HuH-7.5 (cell line): Measurements from ENCODE around the gene RHEB.

Experiments
- DNase-seq: peaks from one replicate; pipeline ENCODE4 v3.0.0; 2011; ENCODE audit warnings: low spot score

Gene RHEB

DNA sequence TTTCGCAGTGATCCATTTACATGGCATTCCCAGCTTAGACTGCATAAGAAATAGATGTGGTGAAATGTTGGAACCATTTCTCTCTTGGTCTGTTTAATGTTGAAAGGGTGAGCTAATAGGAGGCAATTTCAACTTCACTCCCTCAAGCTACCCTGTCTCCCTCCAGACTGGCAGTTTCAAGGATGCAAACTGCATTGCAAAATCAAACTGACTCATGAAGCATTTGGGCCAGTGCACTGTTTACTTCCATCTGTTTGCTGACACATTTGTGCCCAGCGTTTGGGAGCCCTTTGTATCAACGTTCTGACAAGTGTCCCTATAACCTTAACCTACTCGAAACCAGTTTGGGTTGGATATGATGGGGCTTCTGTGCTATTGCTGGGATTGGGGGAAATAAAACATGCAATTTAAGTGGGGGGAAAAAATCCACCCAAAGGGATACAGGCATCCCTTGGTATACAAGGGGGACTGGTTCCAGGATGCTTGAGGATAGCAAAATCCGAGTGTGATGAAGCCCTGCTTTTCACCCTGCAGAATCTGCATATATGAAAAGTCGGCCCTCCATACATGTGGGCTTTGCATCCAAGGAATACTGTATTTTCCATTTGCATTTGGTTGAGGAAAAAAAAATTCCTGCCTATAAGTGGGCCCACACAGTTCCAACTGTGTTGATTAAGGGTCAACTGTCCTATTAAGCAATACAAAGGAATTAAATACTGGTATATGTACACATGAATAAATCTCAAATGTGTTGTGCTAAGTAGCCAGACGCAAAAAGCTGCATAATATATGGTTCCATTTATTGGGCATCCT is 15.6 kb downstream of the RHEB start:
- no peak for DNase-seq

DNA sequence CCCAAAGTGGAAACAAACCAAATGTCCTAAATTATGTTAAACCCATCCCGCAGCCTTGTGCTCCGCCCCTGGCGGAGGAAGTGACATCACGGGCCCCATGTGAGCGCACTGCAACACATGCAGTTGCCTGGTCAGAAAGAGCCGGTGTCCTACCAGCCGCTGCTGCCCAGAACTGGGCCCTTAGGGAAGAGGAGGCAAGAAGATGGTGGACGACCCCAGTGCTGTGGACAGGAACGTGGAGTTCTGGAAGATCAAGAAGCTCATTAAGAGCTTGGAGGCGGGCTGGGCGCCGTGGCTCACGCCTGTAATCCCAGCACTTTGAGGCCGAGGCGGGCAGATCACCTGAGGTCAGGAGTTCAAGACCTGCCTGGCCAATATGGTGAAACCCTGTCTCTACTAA is 18.0 kb downstream of the RHEB start:
- DNase-seq = no peak

DNA sequence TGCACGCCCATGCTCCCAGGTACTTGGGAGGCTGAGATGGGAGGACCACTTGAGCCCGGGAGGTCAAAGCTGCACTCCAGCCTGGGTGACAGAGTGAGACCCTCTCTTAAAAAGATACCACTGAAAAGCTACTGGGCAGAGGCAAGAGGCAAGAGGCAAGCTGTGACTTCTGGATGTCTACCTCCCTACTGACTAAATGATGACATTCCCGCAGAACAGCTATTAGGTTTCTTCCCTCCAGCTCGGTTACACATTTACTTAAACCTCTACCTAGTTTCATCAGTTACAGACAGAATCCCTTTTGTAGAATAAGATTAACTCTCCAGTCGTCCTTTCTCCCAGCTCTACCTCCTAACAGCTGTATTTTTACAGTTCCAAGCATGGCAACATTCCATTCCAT is 21.2 kb downstream of the RHEB start:
- DNase-seq = no peak

DNA sequence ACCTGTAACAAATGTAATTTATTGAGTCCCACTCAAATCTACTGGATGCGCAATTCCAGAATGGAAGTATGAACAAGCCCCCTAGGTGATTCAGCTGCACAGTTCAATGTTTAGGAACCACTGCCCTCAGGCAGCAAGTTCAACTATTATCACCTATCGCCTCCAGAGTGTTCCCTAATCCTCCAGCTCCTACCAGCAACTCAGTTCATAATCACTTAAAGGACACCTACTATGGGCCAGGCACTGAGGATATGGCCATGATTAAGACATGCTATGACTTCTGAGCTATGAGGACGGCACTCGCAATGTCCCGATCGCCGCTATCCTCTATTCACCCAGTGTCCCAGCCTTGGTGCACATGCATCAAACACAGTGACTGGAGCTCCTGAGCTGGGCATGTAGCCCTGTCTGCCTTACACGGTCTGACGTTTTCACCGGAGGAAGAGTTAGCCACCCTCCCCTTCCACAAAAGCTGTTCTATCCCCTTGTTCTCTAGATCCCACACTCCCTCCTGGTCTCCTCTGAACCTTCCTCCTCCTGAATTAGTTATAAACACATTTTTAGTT is 22.3 kb downstream of the RHEB start:
- DNase-seq = no peak

DNA sequence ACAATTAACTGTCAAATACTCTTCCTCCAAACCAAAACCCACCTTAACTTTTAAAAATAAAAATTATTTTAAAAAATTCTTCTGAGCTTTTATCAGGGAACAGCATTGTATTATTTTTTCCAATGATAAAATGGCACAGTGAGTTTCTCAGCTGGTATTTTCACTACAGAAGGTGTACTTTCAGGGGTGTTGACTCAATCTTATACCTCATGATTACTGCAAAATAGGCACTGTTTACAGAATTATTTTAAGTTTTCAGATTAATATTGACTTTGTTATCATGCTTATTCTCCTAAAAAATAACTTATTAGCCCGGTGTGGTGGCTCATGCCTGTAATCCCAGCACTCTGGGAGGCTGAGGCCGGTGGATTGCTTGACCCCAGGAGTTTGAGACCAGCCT is 24.3 kb downstream of the RHEB start:
- no peak for DNase-seq

DNA sequence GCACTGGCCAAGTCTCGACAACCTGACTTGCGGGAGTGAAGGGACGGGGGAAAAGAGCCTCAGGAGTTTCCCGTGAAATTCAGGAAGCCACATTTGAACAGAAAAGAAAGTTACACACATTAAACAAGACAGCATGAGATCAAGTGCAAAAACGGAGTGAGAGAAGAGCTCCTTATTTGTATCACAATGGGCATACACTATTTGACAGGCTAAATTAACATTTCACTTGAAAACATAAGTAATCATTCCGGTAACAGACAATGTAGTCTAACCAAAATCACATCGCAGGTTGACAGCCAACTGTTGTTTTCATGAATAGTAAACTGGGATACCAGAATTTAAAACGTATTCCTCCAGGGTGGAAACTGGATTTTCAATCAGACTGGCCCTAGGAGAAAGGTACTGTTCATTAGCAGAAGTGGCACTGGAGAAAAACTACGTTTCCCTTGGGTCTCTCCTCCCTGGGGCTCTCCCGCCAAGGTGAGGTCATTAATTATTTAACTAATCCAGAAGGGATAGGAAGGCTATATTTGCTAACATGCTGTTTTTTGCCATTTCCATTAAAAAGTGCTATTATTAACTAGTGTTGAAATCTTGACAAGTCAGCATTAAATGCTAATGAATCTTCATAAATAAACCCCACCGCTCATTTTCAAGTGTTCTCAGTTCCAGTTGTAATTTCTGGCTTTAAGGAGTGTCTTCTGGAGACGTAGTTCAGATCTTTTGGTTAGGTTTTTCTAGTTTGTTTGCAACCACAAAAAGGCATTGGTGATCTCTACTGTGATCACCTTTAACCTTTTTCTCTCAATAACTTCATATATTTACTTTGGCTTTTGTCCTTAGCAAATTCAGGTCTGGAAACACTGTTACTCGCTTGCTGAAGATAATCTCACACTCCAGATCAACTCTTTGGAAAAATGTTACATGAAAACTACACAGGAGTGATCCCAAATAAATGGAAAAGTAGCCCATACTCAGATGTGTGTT is 25.1 kb downstream of the RHEB start:
- no peak for DNase-seq

- DNase-seq = no peak
These were observed 26.6 kb downstream of the RHEB start for GRCh38 chr7:151493083-151493482.

DNA sequence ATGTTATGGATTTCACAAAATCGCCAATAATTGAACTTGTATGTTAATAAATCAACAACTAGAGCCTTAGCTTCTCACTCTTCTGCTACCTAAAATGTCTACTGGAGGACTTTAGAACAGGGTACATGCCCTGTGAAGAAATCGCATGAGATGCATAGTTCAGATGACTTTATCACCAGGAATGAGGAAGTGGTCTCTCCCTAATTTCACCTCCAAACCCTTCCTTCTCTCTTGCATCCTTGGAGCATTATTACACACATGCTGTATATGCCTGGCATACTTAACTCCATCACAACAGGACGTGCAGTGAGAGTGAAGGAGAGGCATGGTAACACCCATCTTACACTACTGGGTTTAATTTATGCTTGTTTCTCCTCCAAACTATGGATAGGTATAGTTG is 27.8 kb downstream of the RHEB start:
- DNase-seq = no peak

- no peak for DNase-seq
These were observed 29.1 kb downstream of the RHEB start for GRCh38 chr7:151490456-151491105.

- DNase-seq = no peak
These were observed 30.2 kb downstream of the RHEB start for GRCh38 chr7:151489498-151489897.

- DNase-seq = no peak
These were observed 31.6 kb downstream of the RHEB start for GRCh38 chr7:151488096-151488495.

DNA sequence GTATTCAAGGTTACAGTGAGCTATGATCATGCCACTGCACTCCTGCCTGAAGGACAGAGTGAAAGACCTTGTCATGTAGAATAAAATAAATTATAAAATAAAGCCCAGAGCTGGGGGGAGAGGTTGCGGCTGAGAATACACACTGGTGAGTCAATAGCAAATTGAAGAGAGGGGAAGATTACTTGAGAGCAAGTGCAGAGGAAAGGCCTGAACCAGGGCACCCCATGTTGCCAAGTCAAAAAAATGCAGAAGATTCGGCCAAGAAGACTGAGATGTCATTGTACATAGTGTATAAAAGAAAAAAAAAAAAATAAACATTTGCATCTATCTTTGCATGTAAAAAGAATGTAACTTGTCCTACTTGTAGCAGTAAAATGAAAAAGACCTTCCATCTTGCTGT is 32.5 kb downstream of the RHEB start:
- DNase-seq = no peak

DNA sequence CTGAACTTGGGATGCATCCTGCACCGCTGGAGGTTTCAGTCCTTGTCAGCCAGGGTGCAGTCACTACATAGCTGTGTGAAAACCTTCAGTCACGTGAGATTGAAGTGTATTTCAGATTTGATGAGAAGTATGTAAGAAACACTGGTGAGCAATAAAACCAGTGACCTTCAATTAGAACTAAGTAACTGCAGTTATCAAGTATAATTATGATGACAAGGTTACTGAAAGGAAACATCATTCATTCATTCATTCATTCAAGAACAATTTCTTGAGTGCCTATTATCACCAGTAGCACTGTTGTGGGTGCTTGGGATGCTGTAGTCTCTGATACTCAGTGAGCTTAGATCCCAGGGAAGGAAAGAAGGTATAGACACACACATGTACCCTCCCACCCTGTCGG is 33.6 kb downstream of the RHEB start:
- DNase-seq = no peak

DNA sequence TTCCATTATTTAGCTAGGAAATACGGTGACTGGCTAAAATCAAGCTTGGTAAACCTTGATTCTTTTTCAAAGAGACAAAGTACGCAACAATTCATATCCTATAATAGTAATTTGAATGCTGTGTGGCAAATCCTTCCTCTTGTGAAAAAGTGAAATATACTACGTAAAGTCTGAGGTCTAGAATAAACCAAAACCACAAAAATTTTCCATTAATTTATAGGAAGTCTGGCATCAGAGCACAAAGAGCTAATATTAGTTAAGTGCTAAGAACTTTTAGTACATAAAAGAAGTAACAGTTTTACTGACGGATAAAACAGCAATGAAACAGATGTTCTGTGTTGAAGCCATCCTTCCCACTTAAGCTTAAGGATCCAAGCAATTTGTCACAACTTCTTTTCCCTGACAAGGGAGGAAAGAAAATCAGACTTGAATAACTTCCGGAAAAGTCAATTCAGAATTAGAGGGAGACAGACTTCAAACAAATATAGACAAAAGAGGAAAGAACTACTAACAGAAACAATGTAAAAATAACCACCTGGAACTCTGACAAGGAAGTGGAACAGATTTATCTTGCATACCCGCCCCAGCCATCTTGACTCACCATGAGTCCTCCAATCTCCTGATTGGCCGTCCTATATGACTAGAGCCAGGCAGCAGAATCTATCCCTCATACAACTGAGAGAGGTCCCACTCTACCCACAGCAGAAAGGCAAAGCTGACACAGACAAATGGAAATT is 34.6 kb downstream of the RHEB start:
- no peak for DNase-seq

- no peak for DNase-seq
These were observed 36.0 kb downstream of the RHEB start for GRCh38 chr7:151483711-151483983.

DNA sequence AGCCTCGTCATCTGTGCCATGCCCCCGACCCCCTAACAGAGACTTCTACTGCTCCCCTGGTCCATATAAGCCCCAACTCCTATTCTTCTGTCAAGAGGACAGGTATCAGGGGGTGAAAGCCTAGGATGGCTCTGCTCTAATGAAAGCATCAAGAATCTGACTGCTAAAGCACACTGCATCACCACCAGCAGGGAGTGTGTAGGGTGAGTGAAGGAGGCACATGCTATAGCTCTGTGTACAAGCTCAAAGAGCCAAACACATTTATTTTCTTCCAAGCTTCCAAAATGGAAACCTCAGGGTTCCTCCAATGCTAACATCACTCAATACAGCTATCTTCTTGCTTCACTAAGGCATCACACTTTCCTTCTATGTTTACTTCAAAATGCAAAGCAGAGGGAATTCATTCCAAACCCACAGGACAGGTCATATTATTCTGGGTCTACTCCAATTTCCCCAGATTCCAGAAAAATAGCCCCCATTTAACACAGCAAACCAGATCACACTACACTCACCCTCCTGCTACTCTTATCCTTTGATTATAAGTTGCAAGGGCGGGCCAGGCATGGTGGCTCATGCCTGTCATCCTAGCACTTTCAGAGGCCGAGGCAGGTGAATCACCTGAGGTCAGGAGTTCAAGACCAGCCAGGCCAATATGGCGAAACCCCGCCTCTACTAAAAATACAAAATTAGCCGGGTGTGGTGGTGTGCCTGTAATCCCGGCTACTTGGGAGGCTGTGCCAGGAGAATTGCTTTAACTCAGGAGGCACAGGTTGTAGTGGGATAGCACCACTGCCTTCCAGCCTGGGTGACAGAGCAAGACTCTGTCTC is 36.6 kb downstream of the RHEB start:
- DNase-seq = no peak

- no peak for DNase-seq
These were observed 37.8 kb downstream of the RHEB start for GRCh38 chr7:151481650-151482505.

DNA sequence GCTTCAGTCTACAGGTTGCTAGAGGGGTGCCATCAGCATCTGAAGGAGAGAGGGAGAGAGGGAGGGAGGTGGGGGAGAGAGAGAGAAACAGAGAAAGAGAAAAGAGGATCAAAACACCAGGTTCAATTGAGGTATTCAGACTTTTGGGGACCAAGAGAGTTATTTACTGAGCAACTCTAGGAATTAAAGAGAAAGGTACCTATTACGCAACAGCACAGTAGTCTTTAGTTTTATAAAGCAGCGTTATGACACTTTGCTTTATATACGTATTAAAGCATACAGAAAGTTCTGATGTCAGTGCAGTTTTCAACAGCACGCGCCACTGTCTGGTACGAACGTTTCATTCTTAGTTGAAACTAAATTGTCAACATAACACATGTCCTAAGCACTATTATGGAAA is 41.8 kb downstream of the RHEB start:
- no peak for DNase-seq

GRCh38 chr7:151472644-151473380 is 46.9 kb downstream of the RHEB start:
- DNase-seq = no peak
